Articular chondrocyte of knee joint (primary cell): ENCODE measurements around the gene CLEC11A. TPM values are rescaled to one million over a fixed set of nuclear protein-coding genes. Genes with fewer than 3 reads are reported as not detected.

ENCODE experiments used
- total RNA-seq: library from RNA; depleted of rRNA; stranded (reverse); fragments of >200 nt; gene quantifications from 2 replicates; pipeline ENCODE4 v1.2.3, GENCODE V29; 2012

CLEC11A gene
- 9.4 and 17.7 TPM in 2 replicates for total RNA-seq

GRCh38 chr19:50723069-50723468 lies at the start of gene CLEC11A:
CLEC11A (plus strand) TSS chr19:50723364; CDS start chr19:50723526, 162 bp downstream.

GRCh38 chr19:50719566-50719965 lies 3.6 kb upstream of the CLEC11A start, which contains the start of gene SHANK1:
SHANK1 (minus strand) TSS chr19:50719802; CDS start chr19:50716919, 2,883 bp downstream.

GRCh38 chr19:50770164-50770563 lies 47.0 kb downstream of the CLEC11A start, which contains the start of gene GPR32:
GPR32 (plus strand) TSS chr19:50770464; CDS start chr19:50770601, 137 bp downstream.

Other genes starting within 250 kb of the CLEC11A start
- gene EMC10, start 246.9 kb upstream of the CLEC11A start, total RNA-seq, result 34.8 and 38.3 TPM in 2 replicates
- 0.78 TPM in 1 of 2 replicates, not detected in the other for gene GARIN5A, start 246.5 kb upstream of the CLEC11A start, total RNA-seq
- gene JOSD2, start 212.2 kb upstream of the CLEC11A start, total RNA-seq, result 18.9 and 21.6 TPM in 2 replicates
- not detected in 2 replicates for gene ASPDH, start 209.5 kb upstream of the CLEC11A start, total RNA-seq
- not detected in 2 replicates for gene LRRC4B, start 154.9 kb upstream of the CLEC11A start, total RNA-seq
- gene SYT3, start 83.5 kb upstream of the CLEC11A start, total RNA-seq, result not detected in 2 replicates
- gene C19orf81, start 73.9 kb upstream of the CLEC11A start, total RNA-seq, result not detected in 2 replicates
- 0.52 and 1.2 TPM in 2 replicates for gene SHANK1, start 3.6 kb upstream of the CLEC11A start, total RNA-seq
- not detected in 2 replicates for gene GPR32, start 47.1 kb downstream of the CLEC11A start, total RNA-seq
- gene ACP4, start 67.1 kb downstream of the CLEC11A start, total RNA-seq, result not detected in 2 replicates
- not detected in 2 replicates for gene KLK1, start 100.4 kb downstream of the CLEC11A start, total RNA-seq
- not detected in 2 replicates for gene KLK15, start 110.2 kb downstream of the CLEC11A start, total RNA-seq
- not detected in 2 replicates for gene KLK3, start 131.6 kb downstream of the CLEC11A start, total RNA-seq
- not detected in 2 replicates for gene KLK2, start 150.1 kb downstream of the CLEC11A start, total RNA-seq
- not detected in 2 replicates for gene KLK4, start 188.0 kb downstream of the CLEC11A start, total RNA-seq
- gene KLK5, start 229.7 kb downstream of the CLEC11A start, total RNA-seq, result not detected in 2 replicates
- not detected in 2 replicates for gene KLK6, start 246.2 kb downstream of the CLEC11A start, total RNA-seq